Neural cell (in vitro differentiated cells): ENCODE data around the gene TAF11L10. TPM values are rescaled to one million over a fixed set of nuclear protein-coding genes. Genes with fewer than 3 reads are reported as not detected.
"Not testable (repeated sequence)": the region's sequence is repeated elsewhere in the genome, so short reads cannot be mapped to it uniquely, and the experiment has no call there.

ENCODE experiments used
- H2AFZ ChIP-seq: fragments of 200-600, 300-800 bp; sonication (generic), shearing (Covaris generic); 2 replicates; pipeline ENCODE4 v1.6.0; 2014; ENCODE audit warnings: low read depth, mild to moderate bottlenecking, antibody characterized with exemption, low read length, moderate library complexity
- H3F3A ChIP-seq: fragments of 200-600 bp; shearing (Covaris generic); 2 replicates; pipeline ENCODE4 v1.6.1; 2016; ENCODE audit warnings: mild to moderate bottlenecking, moderate library complexity, mixed read lengths, antibody characterized with exemption, low read length; ENCODE audit not compliant: insufficient read depth, poor library complexity, severe bottlenecking
- H3K27ac ChIP-seq: fragments of 200-600, 300-800 bp; sonication (generic), shearing (Covaris generic); 2 replicates; pipeline ENCODE4 v1.5.1; 2014; ENCODE audit warnings: mild to moderate bottlenecking, low read length, moderate library complexity
- H3K27me3 ChIP-seq: fragments of 300-800, 200-600 bp; sonication (generic), shearing (Covaris generic); 2 replicates; pipeline ENCODE4 v1.6.0; 2014; ENCODE audit warnings: mild to moderate bottlenecking, low read depth, low read length, moderate library complexity; ENCODE audit not compliant: insufficient read depth
- H3K36me3 ChIP-seq: fragments of 300-800, 200-600 bp; sonication (generic), shearing (Covaris generic); 2 replicates; pipeline ENCODE4 v1.5.1; 2014; ENCODE audit warnings: mild to moderate bottlenecking, antibody characterized with exemption, low read length, moderate library complexity; ENCODE audit not compliant: insufficient read depth
- H3K4me2 ChIP-seq: fragments of 300-800, 200-600 bp; sonication (generic), shearing (Covaris generic); 2 replicates; pipeline ENCODE4 v1.6.0; 2014; ENCODE audit warnings: mild to moderate bottlenecking, low read length
- H3K4me3 ChIP-seq: fragments of 300-800, 200-600 bp; sonication (generic), shearing (Covaris generic); 2 replicates; pipeline ENCODE4 v1.5.1; 2014; ENCODE audit warnings: mild to moderate bottlenecking, low read length, moderate library complexity
- H3K79me2 ChIP-seq: fragments of 200-600 bp; shearing (Covaris generic); replicated peaks from 2 replicates; pipeline ENCODE4 v1.6.0; 2014; ENCODE audit warnings: mild to moderate bottlenecking, low read length, moderate library complexity; ENCODE audit not compliant: insufficient read depth
- H3K9ac ChIP-seq: fragments of 300-800, 200-600 bp; sonication (generic), shearing (Covaris generic); 2 replicates; pipeline ENCODE4 v1.6.1; 2016; ENCODE audit warnings: mild to moderate bottlenecking, low read length, mixed read lengths
- H3K9me2 ChIP-seq: fragments of 200-600 bp; shearing (Covaris generic); 2 replicates; pipeline ENCODE4 v1.6.1; 2016; ENCODE audit warnings: mild to moderate bottlenecking, low read length, mixed read lengths; ENCODE audit not compliant: insufficient read depth
- H3K9me3 ChIP-seq: fragments of 200-600, 300-800 bp; sonication (generic), shearing (Covaris generic); 2 replicates; pipeline ENCODE4 v1.6.1; 2016; ENCODE audit warnings: mild to moderate bottlenecking, mixed run types, low read length, moderate library complexity, mixed read lengths
- H4K20me1 ChIP-seq: fragments of 200-600 bp; shearing (Covaris generic); 2 replicates; pipeline ENCODE4 v1.6.1; 2016; ENCODE audit warnings: mild to moderate bottlenecking, mixed run types; ENCODE audit not compliant: insufficient read depth
- EP300 ChIP-seq: fragments of 450-650 bp; conservative IDR thresholded peaks from 2 replicates; pipeline ENCODE4 v1.6.1; 2014; ENCODE audit warnings: antibody characterized with exemption, mild to moderate bottlenecking, moderate library complexity; ENCODE audit not compliant: poor library complexity, severe bottlenecking
- EZH2 ChIP-seq: fragments of 200-600, 300-800 bp; shearing (Covaris generic), sonication (generic); IDR thresholded peaks from 2 replicates; pipeline ENCODE4 v1.6.1; 2014; ENCODE audit warnings: antibody characterized with exemption, low read length, borderline replicate concordance, mild to moderate bottlenecking; ENCODE audit not compliant: insufficient read depth, poor library complexity, severe bottlenecking
- MXI1 ChIP-seq: fragments of 450-650 bp; conservative IDR thresholded peaks from 2 replicates; pipeline ENCODE4 v1.6.1; 2014; ENCODE audit warnings: antibody characterized with exemption, mild to moderate bottlenecking; ENCODE audit not compliant: poor library complexity, severe bottlenecking
- POLR2AphosphoS5 ChIP-seq: IDR thresholded peaks from 2 replicates; pipeline ENCODE4 v1.6.1; 2012
- RAD21 ChIP-seq: fragments of 450-650 bp; conservative IDR thresholded peaks from 2 replicates; pipeline ENCODE4 v1.6.1; 2014; ENCODE audit warnings: antibody characterized with exemption, mild to moderate bottlenecking, moderate library complexity
- SMC3 ChIP-seq: fragments of 450-650 bp; conservative IDR thresholded peaks from 2 replicates; pipeline ENCODE4 v1.6.1; 2014; ENCODE audit warnings: antibody characterized with exemption, mild to moderate bottlenecking, moderate library complexity; ENCODE audit not compliant: poor library complexity
- TAF1 ChIP-seq: IDR thresholded peaks from 2 replicates; pipeline ENCODE4 v1.6.1; 2012; ENCODE audit warnings: low read depth
- polyA plus RNA-seq: library from polyadenylated mRNA; depleted of rRNA; stranded (reverse); fragments of >200 nt; gene quantifications from 2 replicates; pipeline ENCODE4 v1.2.3, GENCODE V29; 2014
- TF ChIP-seq, protein P1 (sequence below): IDR thresholded peaks from 2 replicates; pipeline ENCODE4 v1.6.1; 2012; ENCODE audit warnings: borderline replicate concordance
- TF ChIP-seq, protein P2 (sequence below): fragments of 450-650 bp; IDR thresholded peaks from 2 replicates; pipeline ENCODE4 v1.5.1; 2014; ENCODE audit warnings: antibody characterized with exemption, mild to moderate bottlenecking, moderate library complexity; ENCODE audit not compliant: poor library complexity, severe bottlenecking

TAF11L10 gene
- polyA plus RNA-seq, 1 donor from 2014 or later = not detected

DNA sequence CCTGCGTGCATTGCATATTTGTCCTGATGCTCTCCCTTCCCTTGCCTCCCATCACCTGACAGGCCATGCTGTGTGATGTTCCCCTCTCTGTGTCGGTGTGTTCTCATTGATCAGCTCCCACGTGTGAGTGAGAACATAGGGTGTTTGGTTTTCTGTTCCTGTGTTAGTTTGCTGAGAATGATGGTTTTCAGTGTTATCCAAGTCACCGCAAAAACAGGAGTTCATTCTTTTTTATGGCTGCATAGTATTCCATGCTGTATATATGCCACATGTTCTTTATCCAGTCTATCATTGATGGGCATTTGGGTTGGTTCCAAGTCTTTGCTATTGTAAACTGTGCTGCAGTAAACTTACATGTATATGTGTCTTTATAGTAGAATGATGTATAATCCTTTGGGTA is 9.8 kb upstream of the TAF11L10 start:
- not testable (repeated sequence) for H2AFZ ChIP-seq, H3K9me2 ChIP-seq, H3K4me2 ChIP-seq, H3K79me2 ChIP-seq, H3K27me3 ChIP-seq, H3F3A ChIP-seq, H3K9ac ChIP-seq, H3K4me3 ChIP-seq, H3K27ac ChIP-seq, H3K9me3 ChIP-seq, H3K36me3 ChIP-seq, H4K20me1 ChIP-seq

DNA sequence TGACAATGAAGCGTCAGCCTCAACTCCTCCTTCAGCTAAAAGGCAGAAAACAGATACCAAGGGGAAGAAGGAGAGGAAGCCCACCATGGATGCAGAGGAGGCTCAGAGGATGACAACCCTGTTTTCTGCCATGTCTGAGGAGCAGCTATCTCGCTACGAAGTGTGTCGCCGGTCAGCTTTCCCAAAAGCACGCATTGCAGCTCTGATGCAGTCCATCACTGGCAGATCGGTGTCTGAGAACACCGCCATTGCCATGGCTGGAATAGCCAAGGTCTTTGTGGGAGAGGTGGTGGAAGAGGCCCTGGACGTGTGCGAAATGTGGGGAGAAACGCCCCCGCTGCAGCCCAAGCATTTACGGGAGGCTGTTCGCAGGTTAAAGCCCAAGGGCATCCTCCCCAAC is 7.3 kb upstream of the TAF11L10 start:
- no peaks in the 10 kb centered on the region for H3K27me3 ChIP-seq
- H3F3A ChIP-seq = no peaks in the 10 kb centered on the region
- H3K27ac ChIP-seq = no peak overlapping the region
- H3K9ac ChIP-seq = no peak overlapping the region
- no peaks in the 10 kb centered on the region for H3K9me3 ChIP-seq
- H3K79me2 ChIP-seq = no peaks in the 10 kb centered on the region
- H2AFZ ChIP-seq = no peak overlapping the region
- TF ChIP-seq, protein P1, sequence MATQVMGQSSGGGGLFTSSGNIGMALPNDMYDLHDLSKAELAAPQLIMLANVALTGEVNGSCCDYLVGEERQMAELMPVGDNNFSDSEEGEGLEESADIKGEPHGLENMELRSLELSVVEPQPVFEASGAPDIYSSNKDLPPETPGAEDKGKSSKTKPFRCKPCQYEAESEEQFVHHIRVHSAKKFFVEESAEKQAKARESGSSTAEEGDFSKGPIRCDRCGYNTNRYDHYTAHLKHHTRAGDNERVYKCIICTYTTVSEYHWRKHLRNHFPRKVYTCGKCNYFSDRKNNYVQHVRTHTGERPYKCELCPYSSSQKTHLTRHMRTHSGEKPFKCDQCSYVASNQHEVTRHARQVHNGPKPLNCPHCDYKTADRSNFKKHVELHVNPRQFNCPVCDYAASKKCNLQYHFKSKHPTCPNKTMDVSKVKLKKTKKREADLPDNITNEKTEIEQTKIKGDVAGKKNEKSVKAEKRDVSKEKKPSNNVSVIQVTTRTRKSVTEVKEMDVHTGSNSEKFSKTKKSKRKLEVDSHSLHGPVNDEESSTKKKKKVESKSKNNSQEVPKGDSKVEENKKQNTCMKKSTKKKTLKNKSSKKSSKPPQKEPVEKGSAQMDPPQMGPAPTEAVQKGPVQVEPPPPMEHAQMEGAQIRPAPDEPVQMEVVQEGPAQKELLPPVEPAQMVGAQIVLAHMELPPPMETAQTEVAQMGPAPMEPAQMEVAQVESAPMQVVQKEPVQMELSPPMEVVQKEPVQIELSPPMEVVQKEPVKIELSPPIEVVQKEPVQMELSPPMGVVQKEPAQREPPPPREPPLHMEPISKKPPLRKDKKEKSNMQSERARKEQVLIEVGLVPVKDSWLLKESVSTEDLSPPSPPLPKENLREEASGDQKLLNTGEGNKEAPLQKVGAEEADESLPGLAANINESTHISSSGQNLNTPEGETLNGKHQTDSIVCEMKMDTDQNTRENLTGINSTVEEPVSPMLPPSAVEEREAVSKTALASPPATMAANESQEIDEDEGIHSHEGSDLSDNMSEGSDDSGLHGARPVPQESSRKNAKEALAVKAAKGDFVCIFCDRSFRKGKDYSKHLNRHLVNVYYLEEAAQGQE = no peak
- no peak for TF ChIP-seq TAF1
- TF ChIP-seq POLR2AphosphoS5 = no peak
- no peak for TF ChIP-seq RAD21
- TF ChIP-seq EP300 = no peak
- TF ChIP-seq EZH2 = no peak
- TF ChIP-seq, protein P2, sequence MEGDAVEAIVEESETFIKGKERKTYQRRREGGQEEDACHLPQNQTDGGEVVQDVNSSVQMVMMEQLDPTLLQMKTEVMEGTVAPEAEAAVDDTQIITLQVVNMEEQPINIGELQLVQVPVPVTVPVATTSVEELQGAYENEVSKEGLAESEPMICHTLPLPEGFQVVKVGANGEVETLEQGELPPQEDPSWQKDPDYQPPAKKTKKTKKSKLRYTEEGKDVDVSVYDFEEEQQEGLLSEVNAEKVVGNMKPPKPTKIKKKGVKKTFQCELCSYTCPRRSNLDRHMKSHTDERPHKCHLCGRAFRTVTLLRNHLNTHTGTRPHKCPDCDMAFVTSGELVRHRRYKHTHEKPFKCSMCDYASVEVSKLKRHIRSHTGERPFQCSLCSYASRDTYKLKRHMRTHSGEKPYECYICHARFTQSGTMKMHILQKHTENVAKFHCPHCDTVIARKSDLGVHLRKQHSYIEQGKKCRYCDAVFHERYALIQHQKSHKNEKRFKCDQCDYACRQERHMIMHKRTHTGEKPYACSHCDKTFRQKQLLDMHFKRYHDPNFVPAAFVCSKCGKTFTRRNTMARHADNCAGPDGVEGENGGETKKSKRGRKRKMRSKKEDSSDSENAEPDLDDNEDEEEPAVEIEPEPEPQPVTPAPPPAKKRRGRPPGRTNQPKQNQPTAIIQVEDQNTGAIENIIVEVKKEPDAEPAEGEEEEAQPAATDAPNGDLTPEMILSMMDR = no peak
- no peak for TF ChIP-seq SMC3
- TF ChIP-seq MXI1 = no peak
- no peak overlapping the region for H3K4me2 ChIP-seq
- no peaks in the 10 kb centered on the region for H3K9me2 ChIP-seq
- H3K36me3 ChIP-seq = no peaks in the 10 kb centered on the region
- no peaks in the 10 kb centered on the region for H4K20me1 ChIP-seq
- no peak overlapping the region for H3K4me3 ChIP-seq

DNA sequence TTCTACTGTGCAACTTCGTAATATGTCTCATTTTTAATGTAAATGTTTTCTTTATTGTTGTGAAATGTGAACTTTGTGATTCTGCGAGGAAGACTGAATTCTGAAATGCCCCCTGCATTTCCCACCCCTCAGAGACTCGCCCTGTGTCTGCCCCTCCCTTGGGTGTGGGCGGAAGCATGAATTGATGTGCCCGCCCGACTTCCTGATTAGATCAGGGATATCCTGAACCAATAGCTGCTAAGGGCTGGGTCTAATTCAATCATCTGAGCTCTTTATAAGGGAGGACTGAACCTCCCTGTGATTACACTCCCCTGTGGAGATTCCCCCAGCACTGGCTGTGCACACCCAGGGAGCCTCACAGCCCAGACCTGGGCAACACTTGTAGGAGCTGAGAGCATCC is 6.3 kb upstream of the TAF11L10 start, which contains the start of gene TAF11L11:
TAF11L11 (plus strand) TSS at position 304 of the 400 bp plus-strand sequence.
- H4K20me1 ChIP-seq, H3K27me3 ChIP-seq, H3F3A ChIP-seq, H3K9me2 ChIP-seq, H3K36me3 ChIP-seq, H3K27ac ChIP-seq, H3K9ac ChIP-seq, H3K4me3 ChIP-seq, H3K79me2 ChIP-seq, H3K4me2 ChIP-seq, H2AFZ ChIP-seq, H3K9me3 ChIP-seq: not testable (repeated sequence)

DNA sequence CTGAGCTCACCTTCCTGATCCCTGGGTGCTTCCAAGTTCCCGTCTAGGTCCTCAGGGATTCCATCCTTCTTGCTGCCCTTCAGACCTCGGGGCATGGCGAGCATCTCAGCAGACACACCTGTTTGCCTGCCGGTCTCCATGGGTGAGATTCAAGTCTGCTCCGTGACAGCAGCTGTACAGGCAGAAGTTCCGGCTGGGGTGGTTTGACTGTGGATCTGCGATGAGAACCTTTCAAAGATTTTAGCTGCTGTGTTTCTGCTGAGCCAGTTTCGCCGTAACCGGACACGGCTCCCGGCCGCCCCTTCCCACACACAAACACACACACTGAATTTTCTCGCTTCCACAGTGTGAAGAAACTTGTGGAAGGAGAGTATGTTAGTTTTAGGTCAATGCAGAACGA is 3.4 kb downstream of the TAF11L10 start, which contains the start of gene TAF11L9:
TAF11L9 (minus strand) TSS at position 140 of the 400 bp plus-strand sequence.
- H3K27ac ChIP-seq, H3K27me3 ChIP-seq, H4K20me1 ChIP-seq, H3K79me2 ChIP-seq, H3K9me3 ChIP-seq, H3K4me3 ChIP-seq, H3F3A ChIP-seq, H3K9me2 ChIP-seq, H3K36me3 ChIP-seq, H3K4me2 ChIP-seq, H2AFZ ChIP-seq, H3K9ac ChIP-seq: not testable (repeated sequence)

DNA sequence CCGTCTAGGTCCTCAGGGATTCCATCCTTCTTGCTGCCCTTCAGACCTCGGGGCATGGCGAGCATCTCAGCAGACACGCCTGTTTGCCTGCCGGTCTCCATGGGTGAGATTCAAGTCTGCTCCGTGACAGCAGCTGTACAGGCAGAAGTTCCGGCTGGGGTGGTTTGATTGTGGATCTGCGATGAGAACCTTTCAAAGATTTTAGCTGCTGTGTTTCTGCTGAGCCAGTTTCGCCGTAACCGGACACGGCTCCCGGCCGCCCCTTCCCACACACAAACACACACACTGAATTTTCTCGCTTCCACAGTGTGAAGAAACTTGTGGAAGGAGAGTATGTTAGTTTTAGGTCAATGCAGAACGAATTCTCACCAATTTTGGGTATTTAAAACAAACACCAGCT is 6.8 kb downstream of the TAF11L10 start, which contains the start of gene TAF11L8:
TAF11L8 (minus strand) TSS at position 101 of the 400 bp plus-strand sequence.
- H4K20me1 ChIP-seq, H3K36me3 ChIP-seq, H2AFZ ChIP-seq, H3K27ac ChIP-seq, H3K9me2 ChIP-seq, H3K79me2 ChIP-seq, H3K4me2 ChIP-seq, H3K4me3 ChIP-seq, H3F3A ChIP-seq, H3K9me3 ChIP-seq, H3K9ac ChIP-seq, H3K27me3 ChIP-seq: not testable (repeated sequence)
